Body of pancreas (tissue), 4 donors: Measurements from ENCODE around the gene JPH3. TPM values are rescaled to one million over a fixed set of nuclear protein-coding genes. Genes with fewer than 3 reads are reported as not detected.

Experiments
- ATAC-seq: fragments of 150-250 bp; one replicate; pipeline ENCODE4 v1.9.1; 2016
- DNase-seq, 4 donors: peaks; one replicate each; pipeline ENCODE4 v3.0.0-alpha.2; 2019
- H3K27ac ChIP-seq, 4 donors: fragments of 200-600 bp; sonication (generic); 1 replicate in 3 of 4; 2 replicates in 1 of 4; pipeline versions ENCODE4 v1.5.1 to v1.6.1; 2016 to 2019; ENCODE audit warnings: mild to moderate bottlenecking in 1 of 4, mixed read lengths in 1 of 4, moderate library complexity in 1 of 4
- H3K27me3 ChIP-seq, 2 donors: fragments of 200-600 bp; sonication (generic); one replicate each; pipeline ENCODE4 v1.6.0; 2016; ENCODE audit warnings: mild to moderate bottlenecking in 1 of 2
- H3K36me3 ChIP-seq, 2 donors: fragments of 200-600 bp; sonication (generic); replicated peaks in 1 of 2; 2 replicates each; pipeline ENCODE4 v1.5.1; 2016; ENCODE audit warnings: low read depth in 2 of 2; ENCODE audit not compliant: insufficient read depth in 1 of 2
- H3K4me1 ChIP-seq: fragments of 200-600 bp; sonication (generic); one replicate; pipeline ENCODE4 v1.6.0; 2016
- H3K4me3 ChIP-seq, 2 donors: fragments of 200-600 bp; sonication (generic); 1 replicate in 1 of 2; 2 replicates in 1 of 2; pipeline ENCODE4 v1.5.1; 2016 to 2019
- H3K9me3 ChIP-seq, 3 donors: fragments of 200-600 bp; sonication (generic); 1 replicate in 2 of 3; 2 replicates in 1 of 3; pipeline ENCODE4 v1.5.1; 2016
- POLR2A ChIP-seq, 3 donors: fragments of 450-650 bp; IDR thresholded peaks; one replicate each; pipeline ENCODE4 v1.6.1; 2016; ENCODE audit warnings: antibody characterized with exemption in 3 of 3, mild to moderate bottlenecking in 2 of 3
- WGBS, 2 donors: methylation state at CpG; one replicate each; pipeline ENCODE4 v1.1.5; 2017; 5-methylcytosine and 5-hydroxymethylcytosine counted together
- intact Hi-C: fragments of 100-400 bp; cut with DNase I; formaldehyde crosslinking; loops from one replicate; pipeline ENCODE4 v1.15.1; 2023
- total RNA-seq, 2 donors: library from RNA; depleted of rRNA; stranded (reverse); fragments of >200 nt; gene quantifications; one replicate each; pipeline ENCODE4 v1.1.0, GENCODE V29; 2016
- TF ChIP-seq, protein P1 (sequence below), 7 experiments: fragments of 450-650 bp in 4 of 7; fragments of 200-600 bp in 3 of 7; sonication (generic) in 3 of 7; IDR thresholded peaks; one replicate each; pipeline ENCODE4 v1.5.1; 2016 to 2019; ENCODE audit warnings: antibody characterized with exemption in 7 of 7

Gene JPH3
- total RNA-seq, 2 donors from 2014 or later: not detected

GRCh38 chr16:87662254-87663204 is 60.2 kb downstream of the JPH3 start:
- H3K4me3 ChIP-seq: no peak overlapping the region
- no peaks in the 10 kb centered on the region for H3K36me3 ChIP-seq
- H3K27ac ChIP-seq: no peak overlapping the region
- ATAC-seq (no peak), DNase-seq (no peak)
- no peaks in the 10 kb centered on the region for H3K4me1 ChIP-seq
- H3K27me3 ChIP-seq: no peaks in the 10 kb centered on the region
- intact Hi-C loops: no loop called here
- TF ChIP-seq, protein P1, sequence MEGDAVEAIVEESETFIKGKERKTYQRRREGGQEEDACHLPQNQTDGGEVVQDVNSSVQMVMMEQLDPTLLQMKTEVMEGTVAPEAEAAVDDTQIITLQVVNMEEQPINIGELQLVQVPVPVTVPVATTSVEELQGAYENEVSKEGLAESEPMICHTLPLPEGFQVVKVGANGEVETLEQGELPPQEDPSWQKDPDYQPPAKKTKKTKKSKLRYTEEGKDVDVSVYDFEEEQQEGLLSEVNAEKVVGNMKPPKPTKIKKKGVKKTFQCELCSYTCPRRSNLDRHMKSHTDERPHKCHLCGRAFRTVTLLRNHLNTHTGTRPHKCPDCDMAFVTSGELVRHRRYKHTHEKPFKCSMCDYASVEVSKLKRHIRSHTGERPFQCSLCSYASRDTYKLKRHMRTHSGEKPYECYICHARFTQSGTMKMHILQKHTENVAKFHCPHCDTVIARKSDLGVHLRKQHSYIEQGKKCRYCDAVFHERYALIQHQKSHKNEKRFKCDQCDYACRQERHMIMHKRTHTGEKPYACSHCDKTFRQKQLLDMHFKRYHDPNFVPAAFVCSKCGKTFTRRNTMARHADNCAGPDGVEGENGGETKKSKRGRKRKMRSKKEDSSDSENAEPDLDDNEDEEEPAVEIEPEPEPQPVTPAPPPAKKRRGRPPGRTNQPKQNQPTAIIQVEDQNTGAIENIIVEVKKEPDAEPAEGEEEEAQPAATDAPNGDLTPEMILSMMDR (IDR thresholded peaks at IDR 0.05): no peak
- no peak for TF ChIP-seq POLR2A (IDR thresholded peaks at IDR 0.05)
- 64 to 68% methylated on average over 24 to 25 of the region's 25 CpGs for WGBS, 2 donors
- peaks cover 0 to 5% (median 0%) of the 10 kb centered on the region in 3 donors for H3K9me3 ChIP-seq

GRCh38 chr16:87664792-87665191 is 62.5 kb downstream of the JPH3 start:
- intact Hi-C loops: no loop called here
- Histone ChIP-seq H3K36me3 (no peaks in the 10 kb centered on the region), H3K9me3 (no peaks in the 10 kb centered on the region), H3K4me1 (no peaks in the 10 kb centered on the region), H3K27me3 (no peaks in the 10 kb centered on the region), H3K27ac (no peak overlapping the region), H3K4me3 (no peak overlapping the region)
- no peak for ATAC-seq
- 67 to 78% methylated on average over 7 to 11 of the region's 11 CpGs for WGBS, 2 donors
- no peak for DNase-seq
- no peak for TF ChIP-seq POLR2A (IDR thresholded peaks at IDR 0.05)
- TF ChIP-seq, protein P1 (IDR thresholded peaks at IDR 0.05): no peak

DNA sequence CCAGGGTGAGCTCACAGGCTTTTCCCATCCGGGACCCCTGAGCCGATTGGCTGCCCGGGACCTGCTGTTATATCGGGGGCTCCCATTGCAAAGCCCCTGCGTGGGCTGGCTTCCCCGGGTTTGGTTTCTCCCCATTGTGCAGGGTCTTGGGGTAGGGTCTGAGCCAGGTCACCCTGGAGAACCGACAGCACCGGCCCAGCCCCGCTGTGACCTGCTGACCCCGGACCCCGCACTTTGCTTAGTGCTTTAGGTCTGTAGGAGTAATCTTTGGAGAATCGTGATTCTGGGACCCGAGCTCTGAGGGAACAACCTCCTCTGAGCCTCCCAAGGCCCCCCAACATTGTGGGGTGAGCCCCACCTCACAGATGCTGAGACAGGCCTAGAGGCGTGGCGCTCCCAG is 62.9 kb downstream of the JPH3 start:
- intact Hi-C loops: no loop called here
- Histone ChIP-seq H3K9me3 (no peaks in the 10 kb centered on the region), H3K4me1 (no peaks in the 10 kb centered on the region), H3K4me3 (no peak overlapping the region), H3K27me3 (no peaks in the 10 kb centered on the region), H3K36me3 (no peaks in the 10 kb centered on the region), H3K27ac (no peak overlapping the region)
- ATAC-seq: no peak
- no peak for DNase-seq
- 79% methylated on average over 14 of the region's 15 CpGs; no CpG with 5 or more reads in 1 of the 2 donors for WGBS, 2 donors
- no peak for TF ChIP-seq POLR2A (IDR thresholded peaks at IDR 0.05)
- TF ChIP-seq, protein P1 (IDR thresholded peaks at IDR 0.05): no peak

GRCh38 chr16:87666919-87667318 is 64.6 kb downstream of the JPH3 start:
- TF ChIP-seq, protein P1 (IDR thresholded peaks at IDR 0.05): no peak
- no peak for TF ChIP-seq POLR2A (IDR thresholded peaks at IDR 0.05)
- Histone ChIP-seq H3K4me3 (no peak overlapping the region), H3K9me3 (no peaks in the 10 kb centered on the region), H3K4me1 (no peaks in the 10 kb centered on the region), H3K27me3 (no peaks in the 10 kb centered on the region), H3K27ac (no peak overlapping the region), H3K36me3 (no peaks in the 10 kb centered on the region)
- DNase-seq: no peak
- intact Hi-C loops: no loop called here
- no peak for ATAC-seq
- WGBS, 2 donors: 48 to 52% methylated on average over 8 to 16 of the region's 16 CpGs
